Stimulated activated CD8-positive, alpha-beta memory T cell treated with anti-CD3 and anti-CD28 coated beads, Interleukin-7, amount 100 ng/mL, for 4 hours (primary cell): ENCODE measurements around the gene TMEM42.

Experiments
- DNase-seq, 2 donors: peaks; one replicate each; pipeline ENCODE4 v3.0.0-alpha.2; 2020; ENCODE audit warnings: low read depth in 2 of 2

Gene TMEM42

GRCh38 chr3:44874308-44874707 lies 12.6 kb downstream of the TMEM42 start, which contains the start of gene TGM4:
TSS of gene TGM4 (plus strand) at chr3:44874608. CDS start at chr3:44874679, 71 bp downstream.
- no peak for DNase-seq

DNA sequence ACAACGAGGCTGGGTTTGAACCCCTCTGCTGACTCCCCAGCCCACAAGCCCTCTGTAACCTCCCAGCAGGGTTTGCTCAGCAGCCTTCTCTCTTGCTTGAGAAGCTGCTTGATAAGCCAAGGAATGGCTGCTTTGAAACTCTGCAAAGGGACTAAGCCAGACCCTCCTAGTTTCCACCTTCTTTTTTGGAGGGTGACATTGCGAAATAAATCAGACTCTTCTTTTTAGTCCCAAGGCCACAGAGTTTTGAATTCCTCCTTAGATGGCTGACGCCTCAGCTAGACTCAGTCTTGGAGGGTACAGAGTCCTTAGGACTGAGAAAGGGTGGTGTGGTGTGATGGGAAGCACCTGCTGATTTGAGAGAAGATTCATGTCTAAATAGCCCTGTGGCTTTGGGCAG lies 13.9 kb downstream of the TMEM42 start:
- no peak for DNase-seq

DNA sequence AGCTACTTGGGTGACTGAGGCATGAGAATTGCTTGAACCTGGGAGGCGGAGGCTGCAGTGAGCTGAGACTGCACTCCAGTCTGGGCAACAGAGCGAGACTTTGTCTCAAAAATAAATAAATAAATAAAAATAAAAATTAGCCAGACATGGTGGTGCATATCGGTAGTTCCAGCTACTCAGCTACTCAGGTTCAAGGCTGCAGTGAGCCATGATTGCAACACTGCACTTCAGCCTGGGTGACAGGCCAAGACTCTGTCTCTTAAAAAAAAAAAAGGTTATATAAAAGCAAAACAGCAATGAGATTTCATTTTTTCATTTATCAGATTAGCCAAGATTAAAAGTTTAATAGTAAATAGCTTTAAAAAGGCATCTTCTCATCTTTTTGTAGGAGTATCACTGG lies 15.6 kb downstream of the TMEM42 start:
- no peak for DNase-seq

DNA sequence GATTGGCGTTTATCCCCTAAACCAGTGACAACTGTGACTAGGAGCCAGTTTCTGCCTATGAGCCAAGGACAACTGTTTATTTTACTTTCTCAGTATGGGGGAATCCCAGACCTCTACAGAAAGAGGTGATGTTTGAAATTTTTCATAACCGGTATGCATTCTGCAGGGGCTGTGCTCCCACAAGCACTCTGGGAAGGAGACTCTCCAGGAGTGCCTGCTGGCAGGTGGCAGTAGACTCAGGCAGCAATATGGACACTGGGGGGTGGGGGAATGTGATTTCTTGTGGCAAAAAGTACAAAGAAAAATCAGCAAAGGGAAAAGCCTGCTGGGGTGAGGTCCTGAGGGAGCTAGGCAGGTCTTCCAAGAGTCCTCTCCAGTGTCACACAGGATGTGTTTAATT lies 18.6 kb downstream of the TMEM42 start:
- no peak for DNase-seq

GRCh38 chr3:44883213-44883955 lies 21.7 kb downstream of the TMEM42 start:
- DNase-seq = no peak

DNA sequence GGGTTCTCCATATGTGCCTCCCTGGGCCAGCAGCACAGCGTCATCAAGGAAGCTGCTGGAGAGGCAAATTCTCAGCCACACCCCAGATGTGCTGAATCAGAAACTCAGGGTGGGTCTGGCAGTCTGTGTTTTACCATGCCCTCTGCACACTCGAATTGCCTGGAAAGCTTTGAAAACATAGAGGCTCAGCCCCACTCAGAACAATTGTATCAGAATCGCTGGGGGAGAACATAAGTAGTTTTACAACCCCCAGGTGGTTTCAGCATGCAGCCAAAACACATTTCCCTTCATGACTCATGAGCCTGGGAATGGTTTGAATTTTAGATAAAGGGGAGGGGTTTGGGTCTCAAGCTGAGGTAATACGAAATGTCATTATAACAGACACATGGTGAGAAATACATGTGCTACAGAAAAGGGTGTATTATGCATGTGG lies 22.3 kb downstream of the TMEM42 start:
- no peak for DNase-seq

GRCh38 chr3:44885618-44886017 lies 23.9 kb downstream of the TMEM42 start:
- DNase-seq = no peak

DNA sequence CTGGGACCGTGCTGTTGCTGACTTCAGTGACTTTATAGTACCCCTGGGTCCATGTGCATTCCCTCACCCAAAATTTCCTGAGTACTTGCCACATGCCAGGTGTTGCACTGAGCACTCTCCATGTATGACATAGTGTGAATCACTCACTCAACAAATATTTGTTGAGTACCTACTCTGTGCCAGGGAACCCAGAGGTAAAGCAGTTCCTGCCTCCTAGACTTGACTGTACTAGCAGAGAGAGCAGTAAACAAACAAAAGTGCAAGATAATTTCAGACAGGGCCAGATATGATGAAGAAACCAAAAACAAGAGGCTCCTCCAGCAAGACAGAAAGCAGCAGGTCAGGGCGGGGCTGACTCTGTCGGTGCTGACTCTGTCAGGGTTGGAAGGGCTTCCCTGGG lies 24.8 kb downstream of the TMEM42 start:
- no peak for DNase-seq

DNA sequence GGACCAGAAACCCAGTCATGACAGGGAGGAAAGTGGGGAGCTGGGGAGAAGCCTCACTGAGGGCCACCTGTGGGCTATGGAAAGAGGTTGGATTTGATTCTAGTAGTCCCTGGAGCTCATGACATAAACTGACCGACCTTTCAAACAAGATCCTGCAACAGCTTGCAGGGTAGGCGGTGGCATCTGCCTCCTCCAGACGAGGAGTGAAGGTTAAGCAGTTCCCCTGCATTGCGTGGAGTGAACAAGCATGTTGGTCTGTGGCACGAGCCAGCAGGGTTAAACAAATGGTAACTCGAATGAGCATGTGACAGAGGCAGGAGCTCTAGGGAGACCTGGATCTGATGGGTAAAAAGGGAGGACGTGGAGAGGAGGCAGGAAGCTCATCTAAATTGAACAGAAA lies 25.4 kb downstream of the TMEM42 start:
- DNase-seq = no peak

- DNase-seq = no peak
These were observed 28.5 kb downstream of the TMEM42 start for GRCh38 chr3:44890258-44890657.

GRCh38 chr3:44890852-44891251 lies 29.1 kb downstream of the TMEM42 start:
- no peak for DNase-seq

- no peak for DNase-seq
These were observed 31.0 kb downstream of the TMEM42 start for GRCh38 chr3:44892689-44893088.

GRCh38 chr3:44893097-44893496 lies 31.4 kb downstream of the TMEM42 start:
- DNase-seq = no peak

- no peak for DNase-seq
These were observed 32.8 kb downstream of the TMEM42 start for GRCh38 chr3:44894485-44894884.

GRCh38 chr3:44896440-44896839 lies 34.7 kb downstream of the TMEM42 start:
- DNase-seq = no peak

- no peak for DNase-seq
These were observed 38.1 kb downstream of the TMEM42 start for GRCh38 chr3:44899683-44900367.

DNA sequence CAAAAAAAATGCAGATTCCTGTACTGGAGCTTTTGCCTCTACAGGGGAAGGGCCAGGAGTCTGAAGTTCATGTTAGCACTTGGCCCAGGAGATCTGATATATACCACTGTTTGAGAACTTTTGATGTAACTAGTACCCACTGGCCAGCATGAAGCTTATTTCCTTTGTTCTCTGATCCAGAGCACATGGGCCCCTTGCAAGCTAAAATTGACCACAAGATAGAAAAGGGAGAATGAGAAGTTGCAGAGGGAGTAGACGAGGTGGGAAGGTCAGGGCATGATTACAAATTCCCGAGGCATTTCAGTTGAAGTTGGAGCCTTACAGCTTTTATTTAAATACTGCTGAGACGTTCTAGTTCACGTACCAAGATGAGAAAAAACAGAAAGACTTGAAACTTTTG lies 40.9 kb downstream of the TMEM42 start:
- DNase-seq = no peak

GRCh38 chr3:44903314-44903713 lies 41.6 kb downstream of the TMEM42 start:
- no peak for DNase-seq

DNA sequence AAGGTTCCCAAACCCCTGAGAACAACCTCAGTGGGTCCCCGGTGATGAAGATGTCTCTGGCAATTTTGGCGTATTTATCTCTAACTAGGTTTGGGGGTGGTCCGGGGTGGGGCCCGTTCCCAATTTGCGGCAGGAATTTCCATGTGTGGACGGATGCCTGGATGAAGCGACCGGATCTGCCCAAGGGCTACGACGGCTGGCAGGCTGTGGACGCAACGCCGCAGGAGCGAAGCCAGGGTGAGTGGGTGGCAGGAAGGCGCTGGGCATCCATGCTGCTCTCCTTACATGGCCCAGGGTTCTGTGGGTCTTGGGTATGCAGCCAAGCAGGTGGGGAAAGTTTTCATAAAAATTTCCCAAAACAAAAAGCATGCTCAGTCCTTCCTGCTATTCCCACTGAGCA lies 42.0 kb downstream of the TMEM42 start:
- DNase-seq = no peak

- no peak for DNase-seq
These were observed 43.9 kb downstream of the TMEM42 start for GRCh38 chr3:44905446-44906157.

- DNase-seq = no peak
These were observed 45.3 kb downstream of the TMEM42 start for GRCh38 chr3:44906997-44907396.

- no peak for DNase-seq
These were observed 45.9 kb downstream of the TMEM42 start for GRCh38 chr3:44907612-44908011.

DNA sequence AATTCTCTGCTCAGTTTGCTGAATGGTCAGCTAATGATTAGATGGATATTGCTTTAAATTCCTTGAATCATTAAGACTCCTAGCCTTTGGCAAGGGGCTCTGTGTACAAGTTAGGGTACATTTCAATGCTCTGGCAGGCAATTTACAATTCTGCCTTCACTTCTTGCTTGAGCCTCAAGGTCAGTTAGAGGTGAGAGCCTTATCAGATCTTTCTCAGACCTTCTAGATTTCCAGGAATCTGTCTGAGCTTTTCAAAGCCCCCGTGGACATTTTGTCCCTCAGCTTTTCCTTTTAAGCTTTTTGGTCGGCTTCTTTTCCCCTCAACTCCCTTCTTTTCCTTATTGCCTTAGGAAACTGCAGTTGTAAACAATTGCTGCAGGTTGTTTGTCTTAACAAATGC lies 47.4 kb downstream of the TMEM42 start:
- DNase-seq = no peak
